ENCODE data around the gene NR1I3.

GRCh38 chr1:161228032-161228431, 10.0 kb downstream of the NR1I3 start:
- TF ChIP-seq CTCF (IDR thresholded peaks at IDR 0.05; ENCODE audit: low read depth, low read length) (no peak), POLR2A (IDR thresholded peaks at IDR 0.05; ENCODE audit: extremely low read depth, insufficient read length) (no peak), MAX (IDR thresholded peaks at IDR 0.05; ENCODE audit: low read depth, low read length) (no peak)
